DMS114 treated with DMSO at 0.1 percent for 48 hours (cell line): ENCODE measurements around the gene MAPK10.
"Not testable (repeated sequence)": the region's sequence is repeated elsewhere in the genome, so short reads cannot be mapped to it uniquely, and the experiment has no call there.

Source experiments
- DNase-seq: peaks from one replicate; lab custom pipeline; 2025; ENCODE audit not compliant: unreplicated experiment; lab: John Stamatoyannopoulos, UW

The MAPK10 gene

DNA sequence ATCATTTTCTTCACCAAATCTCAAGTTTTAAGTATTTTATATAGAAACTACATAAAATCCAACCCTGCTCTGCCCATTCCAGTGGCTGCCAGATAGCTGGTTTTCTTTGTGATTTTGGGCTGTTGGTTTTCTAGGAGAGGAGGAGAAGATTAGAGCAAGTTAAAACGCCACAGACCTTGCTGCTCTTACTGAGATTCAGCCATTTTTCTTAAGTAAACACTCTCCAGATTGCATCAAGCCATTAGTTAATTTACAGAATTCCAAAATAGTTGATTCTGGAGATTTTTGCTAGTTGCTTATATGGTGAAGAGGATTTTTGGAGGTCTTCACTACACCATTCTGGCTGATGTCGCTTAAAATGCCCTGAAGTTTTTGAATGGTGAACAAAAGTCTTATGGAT, 366.2 kb downstream of the MAPK10 start:
- no peak for DNase-seq

GRCh38 chr4:85986266-85986665, 373.6 kb downstream of the MAPK10 start:
- no peak for DNase-seq

- DNase-seq: no peak
These were observed 380.6 kb downstream of the MAPK10 start for GRCh38 chr4:85979276-85979675.

GRCh38 chr4:85970535-85970934, 389.3 kb downstream of the MAPK10 start:
- no peak for DNase-seq

GRCh38 chr4:85968945-85969819, 390.7 kb downstream of the MAPK10 start:
- peak; percentile 15 for DNase-seq

- DNase-seq: no peak
These were observed 392.0 kb downstream of the MAPK10 start for GRCh38 chr4:85967872-85968271.

GRCh38 chr4:85966373-85966772, 393.5 kb downstream of the MAPK10 start:
- DNase-seq: no peak

DNA sequence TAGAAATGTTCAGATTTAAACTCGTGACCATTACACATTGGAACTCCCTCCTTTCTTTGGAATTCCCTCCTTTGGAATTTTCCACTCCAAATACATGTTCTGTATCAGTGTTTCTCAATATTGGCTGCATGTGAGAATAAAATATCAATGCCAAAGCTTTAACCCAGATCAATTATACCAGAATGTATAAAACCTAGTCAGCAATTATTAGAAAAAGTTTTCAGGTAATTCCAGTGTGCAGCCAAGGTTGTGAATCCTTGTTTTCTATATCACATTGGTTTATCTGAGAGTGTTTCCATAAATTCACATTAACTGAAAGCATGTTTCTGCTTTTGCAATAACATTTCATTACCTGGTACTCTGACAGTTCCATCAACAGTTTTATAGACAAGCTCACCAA, 394.3 kb downstream of the MAPK10 start:
- no peak for DNase-seq

- DNase-seq: not testable (repeated sequence)
These were observed 394.8 kb downstream of the MAPK10 start for GRCh38 chr4:85965017-85965416.

DNA sequence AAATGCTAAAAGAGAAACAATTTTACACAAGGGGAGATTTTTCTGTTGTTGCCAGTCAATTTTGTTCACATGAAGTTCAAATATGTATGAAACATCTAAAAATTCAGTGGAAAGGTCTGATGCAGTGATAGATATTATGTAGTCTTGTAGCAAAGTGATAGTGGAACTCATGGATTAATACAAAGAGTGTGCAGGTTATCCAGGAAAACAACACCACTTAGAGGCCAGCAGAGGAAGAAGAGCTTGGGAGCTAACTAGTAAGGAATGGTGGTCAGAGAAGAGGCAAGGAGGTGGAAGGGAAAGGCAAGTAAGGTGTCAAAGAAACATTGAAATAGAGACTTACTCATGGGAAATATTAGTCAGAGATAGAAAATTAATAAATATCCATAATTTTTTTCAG, 395.6 kb downstream of the MAPK10 start:
- no peak for DNase-seq

- no peak for DNase-seq
These were observed 396.6 kb downstream of the MAPK10 start for GRCh38 chr4:85963231-85963630.

- DNase-seq: no peak
These were observed 398.0 kb downstream of the MAPK10 start for GRCh38 chr4:85961887-85962286.

- DNase-seq: no peak
These were observed 403.4 kb downstream of the MAPK10 start for GRCh38 chr4:85956293-85956945.

DNA sequence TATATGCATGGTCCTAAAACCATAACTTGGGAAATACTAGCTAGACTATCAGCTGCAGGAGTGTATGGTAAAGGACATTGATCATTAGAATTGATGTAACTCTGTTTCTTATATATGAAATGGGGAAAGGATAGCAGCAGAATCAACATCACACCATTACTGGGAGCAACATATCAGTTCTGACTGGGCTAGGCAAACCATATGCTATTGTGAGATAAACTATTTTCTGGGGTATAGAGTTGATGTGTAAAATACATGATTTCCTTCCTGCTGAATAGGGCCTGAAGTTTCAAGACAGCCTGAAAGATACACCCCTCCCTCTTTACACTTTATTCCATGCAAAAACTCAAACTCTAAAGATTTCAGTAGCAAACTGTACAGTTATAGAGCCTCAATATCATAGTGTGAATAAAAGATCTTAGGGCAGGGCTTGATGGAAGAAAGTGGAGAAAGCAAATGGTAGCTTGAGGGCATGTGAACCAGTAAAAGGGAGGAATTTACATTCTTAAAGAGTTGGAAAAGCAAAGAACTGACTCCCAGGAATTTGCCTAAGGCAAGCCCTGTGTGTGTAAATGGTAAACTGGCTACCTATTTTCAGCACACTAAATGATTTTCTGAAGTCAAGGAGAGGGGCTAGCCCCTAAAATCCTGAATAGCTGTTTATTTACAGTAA, 404.1 kb downstream of the MAPK10 start:
- no peak for DNase-seq

GRCh38 chr4:85953651-85954018, 406.2 kb downstream of the MAPK10 start:
- no peak for DNase-seq

DNA sequence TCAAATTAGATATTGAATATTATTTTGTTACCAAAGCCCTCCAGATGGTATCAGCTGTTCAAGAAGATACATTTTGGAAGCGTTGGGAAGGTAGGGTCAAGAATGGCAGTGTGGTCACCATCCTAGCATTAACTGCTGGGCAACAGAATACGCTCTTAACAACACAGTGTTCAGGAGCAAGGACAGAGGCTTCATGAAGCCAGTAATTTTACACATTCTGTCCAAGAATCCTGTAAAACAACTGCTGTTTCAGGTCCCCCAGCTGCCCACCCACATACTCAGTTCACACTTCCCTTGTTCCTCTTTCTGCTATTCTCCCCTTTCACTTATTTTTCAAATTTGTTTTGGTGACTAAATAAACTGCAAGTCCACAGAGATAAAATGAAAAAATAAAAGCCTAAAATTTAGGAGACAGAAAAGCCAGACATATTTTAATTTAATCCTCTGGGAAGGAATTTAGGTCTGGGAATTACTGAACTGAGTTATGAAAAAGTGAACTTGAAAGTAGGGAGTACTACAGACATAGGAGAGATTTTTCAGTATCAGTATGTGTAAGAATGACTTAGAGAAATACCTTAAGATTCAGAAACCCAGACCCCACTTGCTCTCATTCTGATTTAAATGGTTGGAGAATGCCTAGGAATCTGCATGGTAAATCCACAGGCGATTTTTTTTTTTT, 406.7 kb downstream of the MAPK10 start:
- DNase-seq: no peak

GRCh38 chr4:85952528-85952927, 407.3 kb downstream of the MAPK10 start:
- no peak for DNase-seq

GRCh38 chr4:85951099-85951498, 408.8 kb downstream of the MAPK10 start:
- DNase-seq: no peak

- DNase-seq: no peak
These were observed 413.0 kb downstream of the MAPK10 start for GRCh38 chr4:85946821-85947220.

GRCh38 chr4:85942107-85942506, 417.7 kb downstream of the MAPK10 start:
- no peak for DNase-seq

GRCh38 chr4:85940151-85940550, 419.7 kb downstream of the MAPK10 start:
- DNase-seq: no peak
